Hepatocyte (in vitro differentiated cells): ENCODE measurements around the gene TNN.

ENCODE experiments used
- CTCF ChIP-seq: fragments of 200-600 bp; sonication (generic); IDR thresholded peaks from 2 replicates; pipeline ENCODE4 v1.5.1; 2016; ENCODE audit warnings: antibody characterized with exemption, mild to moderate bottlenecking; ENCODE audit not compliant: poor library complexity
- EZH2 ChIP-seq: fragments of 200-600 bp; sonication (generic); IDR thresholded peaks from 2 replicates; pipeline ENCODE4 v1.6.1; 2016; ENCODE audit warnings: antibody characterized with exemption, mild to moderate bottlenecking, borderline replicate concordance
- EZH2phosphoT487 ChIP-seq: fragments of 200-600 bp; sonication (generic); IDR thresholded peaks from one replicate; pipeline ENCODE4 v1.6.1; 2018; ENCODE audit warnings: antibody characterized with exemption, mild to moderate bottlenecking, low read depth, moderate library complexity; ENCODE audit not compliant: unreplicated experiment, severe bottlenecking

- TF ChIP-seq CTCF = no peak
- TF ChIP-seq EZH2phosphoT487 = no peak
- TF ChIP-seq EZH2 = no peak
These were observed 6.0 kb downstream of the TNN start for GRCh38 chr1:175073633-175074032.
